Breast epithelium (tissue), 4 donors: ENCODE measurements around the gene VPS52. TPM values are rescaled to one million over a fixed set of nuclear protein-coding genes. Genes with fewer than 3 reads are reported as not detected.

Experiments used
- DNase-seq, 2 donors: peaks; one replicate each; pipeline ENCODE4 v3.0.0-alpha.2; 2019; ENCODE audit warnings: low spot score in 2 of 2
- H3K27ac ChIP-seq, 2 donors: fragments of 200-600 bp; sonication (generic) in 1 of 2; one replicate each; pipeline ENCODE4 v1.5.1; 2016 to 2019; ENCODE audit warnings: mild to moderate bottlenecking in 1 of 2
- H3K27me3 ChIP-seq, 2 donors: fragments of 200-600 bp; sonication (generic) in 1 of 2; one replicate each; pipeline versions ENCODE4 v1.5.1 to v1.6.0; 2017 to 2019; ENCODE audit warnings: control low read depth in 1 of 2, mild to moderate bottlenecking in 1 of 2
- H3K36me3 ChIP-seq: fragments of 200-600 bp; one replicate; pipeline ENCODE4 v1.5.1; 2019
- H3K4me1 ChIP-seq, 2 donors: fragments of 200-600 bp; sonication (generic); one replicate each; pipeline ENCODE4 v1.5.1; 2016 to 2019; ENCODE audit warnings: control low read depth in 1 of 2
- H3K4me3 ChIP-seq, 3 donors: fragments of 200-600 bp; sonication (generic); 1 replicate in 2 of 3; 2 replicates in 1 of 3; pipeline ENCODE4 v1.5.1; 2016 to 2019; ENCODE audit warnings: mild to moderate bottlenecking in 3 of 3, moderate library complexity in 2 of 3
- H3K9me3 ChIP-seq, 2 donors: fragments of 200-600 bp; sonication (generic) in 1 of 2; one replicate each; pipeline ENCODE4 v1.5.1; 2016 to 2019; ENCODE audit warnings: control low read depth in 1 of 2
- POLR2A ChIP-seq: fragments of 450-650 bp; IDR thresholded peaks from one replicate; pipeline ENCODE4 v1.6.1; 2016; ENCODE audit warnings: antibody characterized with exemption, mild to moderate bottlenecking, moderate library complexity
- POLR2AphosphoS5 ChIP-seq, 3 donors: sonication (generic); formaldehyde crosslinking; IDR thresholded peaks; one replicate each; pipeline ENCODE4 v1.6.1; 2017; ENCODE audit warnings: antibody characterized with exemption in 3 of 3
- intact Hi-C: fragments of 100-400 bp; cut with DNase I; formaldehyde crosslinking; loops from one replicate; pipeline ENCODE4 v1.15.1; 2023; ENCODE audit warnings: low total_unique reads
- total RNA-seq, 3 donors: library from RNA; depleted of rRNA; stranded (reverse); fragments of >200 nt; gene quantifications; one replicate each; pipeline ENCODE4 v1.1.0, GENCODE V29; 2016
- TF ChIP-seq, protein P1 (sequence below), 3 donors: fragments of 450-650 bp; IDR thresholded peaks; one replicate each; pipeline ENCODE4 v1.5.1; 2016 to 2017; ENCODE audit warnings: antibody characterized with exemption in 3 of 3, mild to moderate bottlenecking in 3 of 3, moderate library complexity in 3 of 3

Gene VPS52
- total RNA-seq, 3 donors from 2014 or later, result 29.4 to 55.6 (median 44.2) TPM

DNA sequence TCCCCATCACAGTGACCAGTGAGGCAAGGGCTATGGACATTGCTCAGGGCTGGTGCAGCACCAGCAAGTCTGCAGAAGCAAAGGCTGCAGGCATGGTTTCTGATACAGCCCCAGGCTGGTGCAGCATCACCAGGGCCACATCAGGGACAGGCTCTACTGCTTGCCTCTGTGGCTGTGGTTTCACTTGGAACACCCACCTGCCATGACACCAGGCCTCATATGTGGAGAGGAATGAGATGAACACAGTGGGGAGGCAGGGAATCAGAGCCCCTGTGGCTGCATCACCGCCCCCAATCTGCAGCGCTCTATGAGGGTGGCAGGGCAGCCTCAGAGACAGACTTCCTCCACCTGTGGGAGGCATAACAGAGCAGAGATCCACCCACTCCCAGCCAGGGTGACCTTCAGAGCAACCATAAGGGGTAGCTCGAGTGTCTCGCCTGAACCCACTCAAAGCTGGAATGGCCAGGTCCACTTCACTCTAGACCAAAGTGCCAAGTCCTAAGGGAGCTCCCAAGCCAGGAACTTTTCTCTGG is 55.5 kb downstream of the VPS52 start:
- Histone ChIP-seq H3K27ac (no peak overlapping the region), H3K27me3 (no peaks in the 10 kb centered on the region), H3K4me1 (no peaks in the 10 kb centered on the region), H3K4me3 (no peak overlapping the region), H3K36me3 (no peaks in the 10 kb centered on the region), H3K9me3 (no peaks in the 10 kb centered on the region)
- intact Hi-C loops, result no loop called here
- TF ChIP-seq POLR2A (no peak), POLR2AphosphoS5 (IDR thresholded peaks at IDR 0.05) (no peak)
- TF ChIP-seq, protein P1, sequence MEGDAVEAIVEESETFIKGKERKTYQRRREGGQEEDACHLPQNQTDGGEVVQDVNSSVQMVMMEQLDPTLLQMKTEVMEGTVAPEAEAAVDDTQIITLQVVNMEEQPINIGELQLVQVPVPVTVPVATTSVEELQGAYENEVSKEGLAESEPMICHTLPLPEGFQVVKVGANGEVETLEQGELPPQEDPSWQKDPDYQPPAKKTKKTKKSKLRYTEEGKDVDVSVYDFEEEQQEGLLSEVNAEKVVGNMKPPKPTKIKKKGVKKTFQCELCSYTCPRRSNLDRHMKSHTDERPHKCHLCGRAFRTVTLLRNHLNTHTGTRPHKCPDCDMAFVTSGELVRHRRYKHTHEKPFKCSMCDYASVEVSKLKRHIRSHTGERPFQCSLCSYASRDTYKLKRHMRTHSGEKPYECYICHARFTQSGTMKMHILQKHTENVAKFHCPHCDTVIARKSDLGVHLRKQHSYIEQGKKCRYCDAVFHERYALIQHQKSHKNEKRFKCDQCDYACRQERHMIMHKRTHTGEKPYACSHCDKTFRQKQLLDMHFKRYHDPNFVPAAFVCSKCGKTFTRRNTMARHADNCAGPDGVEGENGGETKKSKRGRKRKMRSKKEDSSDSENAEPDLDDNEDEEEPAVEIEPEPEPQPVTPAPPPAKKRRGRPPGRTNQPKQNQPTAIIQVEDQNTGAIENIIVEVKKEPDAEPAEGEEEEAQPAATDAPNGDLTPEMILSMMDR (IDR thresholded peaks at IDR 0.05), result no peak
- no peak for DNase-seq

DNA sequence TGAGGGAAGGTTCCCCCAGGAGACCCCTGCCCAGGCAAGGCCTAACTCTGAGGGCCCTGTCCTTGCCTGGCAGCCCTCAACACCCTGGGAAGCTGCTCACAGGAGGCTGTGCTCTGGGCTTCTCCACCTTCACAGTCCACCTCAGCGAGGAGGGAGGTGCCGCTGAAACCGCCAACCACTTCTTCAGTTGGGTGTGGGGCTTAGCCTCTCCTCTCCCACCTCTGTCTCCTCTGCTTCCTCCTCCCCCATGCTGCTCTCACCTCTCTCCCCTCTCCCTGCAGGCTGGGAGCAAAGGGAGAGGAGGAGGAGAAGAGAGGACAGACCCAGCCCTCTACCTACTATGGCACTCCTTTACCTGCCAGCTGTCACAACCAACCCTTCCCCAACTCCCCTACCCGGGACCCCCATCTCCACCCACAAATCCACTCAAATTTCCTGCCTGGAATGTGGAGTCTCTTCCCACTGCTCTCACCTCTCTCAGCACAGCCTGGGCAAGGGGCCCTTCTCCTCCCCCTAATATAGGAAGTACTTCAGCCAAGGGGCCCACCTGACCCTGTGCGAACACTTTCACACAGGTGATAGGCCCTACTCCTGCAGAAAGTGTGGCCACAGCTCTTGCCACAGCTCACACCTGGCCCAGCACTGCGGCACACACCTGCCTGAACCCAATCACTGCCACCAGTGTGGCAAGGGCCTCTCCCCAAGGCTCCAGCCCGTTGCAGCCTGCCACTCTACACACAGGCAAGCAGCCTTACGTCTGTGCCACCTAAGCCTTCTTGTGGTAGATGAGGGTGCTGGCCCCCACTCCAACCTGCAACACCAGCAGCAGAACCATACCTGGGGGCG is 56.2 kb downstream of the VPS52 start:
- Histone ChIP-seq H3K27ac (no peak overlapping the region), H3K9me3 (no peaks in the 10 kb centered on the region), H3K36me3 (no peaks in the 10 kb centered on the region), H3K27me3 (no peaks in the 10 kb centered on the region), H3K4me3 (no peak overlapping the region), H3K4me1 (no peaks in the 10 kb centered on the region)
- intact Hi-C loops, result no loop called here
- no peak for DNase-seq
- no peak for TF ChIP-seq POLR2A
- TF ChIP-seq, protein P1 (IDR thresholded peaks at IDR 0.05), result no peak
- no peak for TF ChIP-seq POLR2AphosphoS5 (IDR thresholded peaks at IDR 0.05)

DNA sequence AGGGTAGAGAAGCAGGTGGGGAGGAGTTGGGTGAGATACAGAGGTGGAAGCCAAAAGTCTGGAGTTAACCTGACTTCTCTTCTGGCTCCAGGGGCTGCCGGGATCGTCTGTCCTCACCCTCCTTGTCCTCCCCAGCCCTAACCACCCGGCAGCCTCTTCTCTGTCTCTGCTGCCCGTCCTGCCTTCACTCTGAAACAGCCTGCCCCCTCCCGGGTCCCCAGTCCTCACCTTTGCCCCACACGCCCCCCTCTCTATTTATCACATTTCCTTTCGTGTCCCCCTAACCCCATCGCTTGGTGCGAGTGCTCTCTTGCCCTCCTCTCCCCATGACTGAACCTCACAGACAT is 57.7 kb downstream of the VPS52 start:
- Histone ChIP-seq H3K4me1 (no peaks in the 10 kb centered on the region), H3K9me3 (no peaks in the 10 kb centered on the region), H3K4me3 (peak overlapping the region; percentile 44 to 65 (median 55)), H3K27ac (peak overlapping the region in 1 of 2 donors; percentile 25), H3K27me3 (no peaks in the 10 kb centered on the region), H3K36me3 (no peaks in the 10 kb centered on the region)
- intact Hi-C loops, result no loop called here
- TF ChIP-seq POLR2AphosphoS5 (IDR thresholded peaks at IDR 0.05) (no peak), POLR2A (no peak)
- TF ChIP-seq, protein P1 (IDR thresholded peaks at IDR 0.05), result no peak
- no peak for DNase-seq

DNA sequence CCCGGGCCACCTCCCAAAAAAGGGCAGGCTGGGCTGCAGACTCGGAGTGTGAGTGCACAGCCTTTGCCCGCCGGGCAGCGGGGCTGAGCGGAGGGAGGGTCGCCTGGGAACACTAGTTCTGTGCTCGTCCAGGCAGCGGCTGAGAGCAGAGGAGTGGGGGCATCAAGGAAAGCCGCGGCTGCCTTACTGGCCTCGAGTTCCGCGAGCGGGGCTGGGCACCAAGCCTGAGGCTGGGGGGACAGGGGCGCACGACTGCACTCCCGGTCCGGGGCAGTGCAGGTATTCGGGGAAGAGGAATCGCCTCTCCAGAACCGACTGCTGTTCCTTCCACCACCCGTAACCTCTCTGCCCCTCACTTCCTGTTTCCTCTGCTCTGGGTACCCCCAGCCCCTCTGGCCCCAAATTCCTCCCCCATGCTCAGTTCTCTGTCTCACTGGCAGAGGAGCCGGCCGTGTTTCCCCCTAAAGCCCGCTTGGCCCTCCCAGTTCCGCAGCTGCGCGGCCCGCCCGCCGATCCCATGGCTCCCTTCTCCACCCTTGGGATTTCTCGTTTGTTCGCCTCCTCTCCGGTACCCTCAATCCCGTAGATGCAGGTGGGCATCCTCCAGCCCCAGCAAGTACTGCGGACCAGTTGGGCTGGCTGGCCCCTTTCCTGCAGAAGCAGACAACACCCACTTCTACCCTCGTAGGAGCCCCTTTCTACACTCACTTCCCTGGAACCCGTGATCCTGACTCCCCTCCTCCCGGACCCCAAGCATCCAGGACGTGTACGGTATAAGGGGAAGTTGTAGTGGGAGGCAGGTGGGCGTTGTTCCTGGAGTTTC is 58.3 kb downstream of the VPS52 start:
- intact Hi-C loops, result no loop called here
- Histone ChIP-seq H3K27ac (peak overlapping the region in 1 of 2 donors; percentile 25), H3K4me1 (no peaks in the 10 kb centered on the region), H3K4me3 (peak overlapping the region; percentile 44 to 65 (median 55)), H3K36me3 (no peaks in the 10 kb centered on the region), H3K9me3 (no peaks in the 10 kb centered on the region), H3K27me3 (no peaks in the 10 kb centered on the region)
- no peak for DNase-seq
- TF ChIP-seq POLR2A (no peak), POLR2AphosphoS5 (IDR thresholded peaks at IDR 0.05) (no peak)
- TF ChIP-seq, protein P1 (IDR thresholded peaks at IDR 0.05), result no peak

DNA sequence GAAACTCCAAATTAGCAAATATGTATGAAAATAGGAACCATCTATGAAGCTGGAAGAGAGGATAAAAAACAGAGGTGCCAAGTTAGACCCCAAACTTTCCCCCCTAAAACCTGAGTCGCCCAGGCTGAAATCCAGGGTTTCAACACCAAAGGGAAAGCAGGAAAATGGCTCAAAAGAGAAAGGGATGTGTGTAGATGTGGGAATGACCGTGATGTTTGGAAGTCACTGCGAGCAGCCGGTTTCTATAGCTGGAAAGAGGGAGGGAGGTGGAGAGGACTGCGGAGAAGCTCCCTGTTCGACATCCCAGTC is 58.9 kb downstream of the VPS52 start:
- no peak for TF ChIP-seq POLR2A
- no peak for TF ChIP-seq POLR2AphosphoS5 (IDR thresholded peaks at IDR 0.05)
- TF ChIP-seq, protein P1 (IDR thresholded peaks at IDR 0.05), result no peak
- H3K4me1 ChIP-seq, result no peaks in the 10 kb centered on the region
- no peaks in the 10 kb centered on the region for H3K27me3 ChIP-seq
- H3K36me3 ChIP-seq, result no peaks in the 10 kb centered on the region
- H3K27ac ChIP-seq, result no peak overlapping the region
- H3K9me3 ChIP-seq, result no peaks in the 10 kb centered on the region
- intact Hi-C loops, result no loop called here
- DNase-seq, result no peak
- peak overlapping the region; percentile 44 to 65 (median 55) for H3K4me3 ChIP-seq
